Measurements from ENCODE around the gene NAPG.
"Not testable (repeated sequence)": the region's sequence is repeated elsewhere in the genome, so short reads cannot be mapped to it uniquely, and the experiment has no call there.

The NAPG gene

DNA sequence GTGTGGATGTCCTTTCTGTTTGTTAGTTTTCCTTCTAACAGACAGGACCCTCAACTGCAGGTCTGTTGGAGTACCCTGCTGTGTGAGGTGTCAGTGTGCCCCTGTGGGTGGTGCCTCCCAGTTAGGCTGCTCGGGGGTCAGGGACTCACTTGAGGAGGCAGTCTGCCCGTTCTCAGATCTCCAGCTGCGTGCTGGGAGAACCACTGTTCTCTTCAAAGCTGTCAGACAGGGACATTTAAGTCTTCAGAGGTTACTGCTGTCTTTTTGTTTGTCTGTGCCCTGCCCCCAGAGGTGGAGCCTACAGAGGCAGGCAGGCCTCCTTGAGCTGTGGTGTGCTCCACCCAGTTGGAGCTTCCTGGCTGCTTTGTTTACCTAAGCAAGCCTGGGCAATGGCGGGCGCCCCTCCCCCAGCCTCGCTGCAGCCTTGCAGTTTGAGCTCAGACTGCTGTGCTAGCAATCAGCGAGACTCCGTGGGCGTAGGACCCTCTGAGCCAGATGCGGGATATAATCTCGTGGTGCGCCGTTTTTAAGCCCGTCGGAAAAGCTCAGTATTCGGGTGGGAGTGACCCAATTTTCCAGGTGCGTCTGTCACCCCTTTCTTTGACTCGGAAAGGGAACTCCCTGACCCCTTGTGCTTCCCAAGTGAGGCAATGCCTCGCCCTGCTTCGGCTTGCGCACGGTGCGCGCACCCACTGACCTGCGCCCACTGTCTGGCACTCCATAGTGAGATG is 52.2 kb downstream of the NAPG start:
- not testable (repeated sequence) for DNase-seq

DNA sequence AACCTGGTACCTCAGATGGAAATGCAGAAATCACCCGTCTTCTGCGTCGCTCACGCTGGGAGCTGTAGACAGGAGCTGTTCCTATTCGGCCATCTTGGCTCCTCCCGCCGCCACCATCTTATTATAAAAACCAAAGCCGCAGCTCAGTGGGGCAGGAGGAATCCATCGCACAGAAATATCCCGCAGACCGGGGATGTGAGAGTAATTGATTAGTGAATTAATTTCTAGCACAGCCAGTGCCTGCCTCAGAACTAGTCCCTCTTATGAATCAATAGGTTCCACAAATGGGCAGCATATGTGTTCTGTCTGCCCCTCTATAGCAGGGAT is 52.7 kb downstream of the NAPG start:
- DNase-seq = not testable (repeated sequence)

DNA sequence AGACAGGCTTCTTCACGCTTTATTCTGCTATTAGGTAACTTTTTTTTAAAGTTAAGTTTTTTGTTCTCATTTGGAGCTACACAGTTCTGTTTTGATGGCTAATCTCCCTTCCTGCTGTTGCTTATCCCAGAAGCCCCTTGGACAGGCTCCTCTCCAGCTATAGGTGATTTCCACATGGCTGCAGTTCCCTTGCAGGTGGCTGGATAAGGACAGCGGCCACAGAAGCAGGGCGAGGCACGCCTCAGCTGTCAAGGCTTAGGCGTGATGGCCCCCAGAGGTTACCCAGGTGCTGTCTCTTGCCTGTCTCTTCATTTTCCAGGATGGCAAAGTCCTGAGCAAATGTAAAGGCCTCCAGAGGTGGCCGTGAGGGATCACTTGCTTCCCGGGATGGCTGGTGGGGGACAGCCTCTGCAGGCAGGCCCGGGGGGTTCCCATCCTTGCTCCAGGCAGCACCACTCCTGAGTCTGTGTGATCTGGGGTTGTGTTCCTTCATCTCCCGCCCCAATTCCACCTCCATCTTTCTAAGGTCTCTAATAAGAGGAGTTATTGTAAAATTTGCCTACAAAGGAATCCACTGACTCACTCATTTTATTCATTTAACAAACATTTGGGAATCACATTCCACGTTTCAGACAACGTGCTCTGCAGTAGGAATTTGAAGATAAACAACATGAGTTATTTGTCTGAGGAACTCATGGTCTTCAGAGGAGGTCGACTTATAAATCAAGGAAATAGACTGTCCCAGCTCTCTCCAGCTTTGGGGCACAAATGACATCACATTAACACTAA is 53.4 kb downstream of the NAPG start:
- DNase-seq = no peak

DNA sequence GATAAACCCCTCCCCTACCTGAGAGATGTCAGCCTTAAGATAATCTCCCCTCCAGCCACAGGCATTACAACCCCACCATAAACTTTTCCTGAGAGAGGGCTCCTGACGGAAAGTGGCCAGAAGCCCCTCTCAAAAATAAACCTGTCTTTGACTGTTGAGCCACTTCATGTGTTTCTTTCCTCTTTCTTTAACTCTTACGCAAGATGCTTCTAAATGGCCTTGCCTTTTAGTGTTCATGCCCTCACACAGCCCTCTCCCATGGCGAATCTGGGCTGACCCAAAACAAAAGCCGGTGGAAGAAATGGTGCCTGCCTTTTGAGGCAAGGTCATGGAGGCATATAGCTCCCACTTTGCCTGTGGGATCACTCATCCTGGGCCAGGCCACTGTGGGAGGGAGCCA is 54.4 kb downstream of the NAPG start:
- no peak for DNase-seq

DNA sequence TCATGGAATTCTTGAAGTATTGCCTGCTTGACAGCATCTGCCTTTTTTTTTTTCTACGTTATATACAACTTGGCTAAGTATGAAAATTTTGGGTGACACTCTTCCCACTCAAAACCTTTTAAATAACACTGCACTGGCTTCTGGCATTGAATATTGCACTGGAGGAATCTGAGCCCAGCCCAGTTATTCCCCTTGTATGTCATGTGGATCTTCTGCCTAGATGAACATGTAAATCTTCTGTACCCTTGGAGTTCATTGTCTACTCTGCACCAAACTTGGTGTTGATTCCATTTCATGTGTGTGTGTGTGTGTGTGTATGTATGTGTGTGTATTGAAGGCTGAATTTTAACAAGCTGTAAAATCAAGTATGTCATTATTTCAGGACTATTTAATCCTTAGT is 59.4 kb downstream of the NAPG start:
- no peak for DNase-seq

GRCh38 chr18:10588975-10589374 is 63.1 kb downstream of the NAPG start:
- DNase-seq = no peak

DNA sequence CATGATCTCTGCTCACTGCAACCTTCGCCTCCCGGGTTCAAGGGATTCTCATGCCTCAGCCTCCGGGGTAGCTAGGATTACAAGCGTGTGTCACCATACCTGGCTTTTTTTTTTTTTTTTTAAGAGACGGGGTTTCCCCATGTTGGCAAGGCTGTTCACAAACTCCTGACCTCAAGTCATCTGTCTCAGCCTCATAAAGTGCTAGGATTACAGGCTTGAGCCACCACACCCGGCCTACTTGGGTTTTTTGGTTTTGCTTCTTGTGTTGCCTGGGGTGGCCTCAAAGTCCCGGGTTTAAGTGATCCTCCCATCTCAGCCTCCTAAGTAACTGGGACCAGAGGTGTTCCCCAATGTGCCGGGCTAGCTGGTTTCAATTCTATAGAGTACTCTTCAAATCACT is 64.6 kb downstream of the NAPG start:
- no peak for DNase-seq

DNA sequence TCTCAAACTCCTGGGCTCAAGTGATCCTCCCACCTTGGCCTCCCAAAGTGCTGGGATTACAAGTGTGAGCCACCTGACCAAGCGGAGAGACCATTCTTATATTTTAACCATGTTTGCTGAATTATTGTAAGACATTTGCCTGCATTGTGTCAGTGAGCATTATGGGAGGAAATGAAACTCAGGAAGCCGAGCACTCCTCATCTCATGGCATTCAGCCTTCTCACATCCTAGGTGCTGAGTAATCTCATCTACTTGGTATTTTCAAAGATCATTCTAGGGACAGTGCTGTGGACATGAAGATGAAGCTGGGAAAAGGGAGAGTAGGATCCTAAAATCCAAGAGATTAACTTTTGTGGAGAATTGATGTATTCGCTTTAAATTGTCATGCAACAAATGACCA is 66.1 kb downstream of the NAPG start:
- DNase-seq = peak in 1 of 56 donors; percentile 1

- DNase-seq = peak in 1 of 56 donors; percentile 28
Observed at GRCh38 chr18:10593366-10594022, 67.7 kb downstream of the NAPG start.

DNA sequence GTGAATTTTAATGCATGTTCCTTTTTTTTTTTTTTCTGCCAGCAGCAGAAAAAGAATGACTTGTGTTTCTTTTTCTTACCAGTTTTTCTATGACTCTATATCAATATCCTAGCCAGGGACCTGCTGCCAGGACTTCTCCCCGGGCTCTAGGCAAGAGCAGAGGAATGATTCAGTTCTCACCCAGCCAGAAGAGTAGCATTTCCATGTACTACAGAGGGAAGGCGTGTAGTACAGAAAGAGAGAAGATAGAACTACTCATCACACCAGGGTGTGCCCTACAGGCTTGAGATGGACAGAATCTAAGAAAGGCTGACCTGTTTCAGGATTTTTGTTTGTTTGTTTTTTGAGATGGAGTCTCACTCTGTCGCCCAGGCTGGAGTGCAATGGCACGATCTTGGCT is 70.1 kb downstream of the NAPG start:
- DNase-seq = not testable (repeated sequence)

DNA sequence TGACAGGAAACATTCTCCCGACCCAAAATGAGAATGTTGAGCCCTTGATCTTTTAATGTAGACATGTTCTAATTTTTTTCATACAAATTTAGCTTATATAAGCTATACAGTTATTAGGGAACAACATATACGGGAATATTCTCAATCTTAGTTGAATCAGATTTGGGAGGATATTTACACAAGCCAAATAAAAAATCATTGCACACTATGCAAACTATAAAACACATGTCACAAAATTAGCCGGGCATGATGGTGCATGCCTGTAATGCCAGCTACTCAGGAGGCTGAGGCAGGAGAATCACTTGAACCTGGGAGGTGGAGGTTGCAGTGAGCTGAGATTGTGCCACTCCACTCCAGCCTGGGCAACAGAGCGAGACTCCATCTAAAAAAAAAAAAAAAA is 71.9 kb downstream of the NAPG start:
- not testable (repeated sequence) for DNase-seq

GRCh38 chr18:10600701-10601100 is 74.9 kb downstream of the NAPG start:
- not testable (repeated sequence) for DNase-seq

Data from amygdala (tissue), 56 donors.